SK-N-MC (cell line): Measurements from ENCODE around the gene INPP1.

ENCODE experiments used
- EZH2 ChIP-seq: fragments of 200-600 bp; sonication (generic); IDR thresholded peaks from one replicate; pipeline ENCODE4 v1.6.1; 2017; ENCODE audit warnings: antibody characterized with exemption
- POLR2AphosphoS5 ChIP-seq: IDR thresholded peaks from 2 replicates; pipeline ENCODE4 v1.6.1; 2012; ENCODE audit warnings: mild to moderate bottlenecking, low read depth, low read length, borderline replicate concordance

DNA sequence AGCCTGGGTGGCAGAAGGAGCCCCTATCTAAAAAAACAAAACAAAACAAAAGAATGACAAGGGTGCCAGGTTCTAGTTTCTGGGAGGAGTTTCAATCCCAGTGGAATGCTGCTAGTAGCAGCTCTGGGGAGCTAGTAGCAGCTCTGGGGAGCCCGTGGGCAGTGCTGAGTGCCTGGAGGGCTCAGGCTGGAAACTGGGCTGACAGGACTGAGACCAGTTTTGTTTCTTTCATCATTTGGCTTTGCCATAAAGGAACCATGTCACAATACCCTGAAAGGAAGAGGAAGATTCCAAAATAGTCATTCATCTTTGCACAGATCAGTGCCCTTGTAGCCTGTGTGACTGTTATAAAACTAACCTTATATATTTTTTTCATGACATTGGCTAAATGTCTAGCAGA is 75.3 kb downstream of the INPP1 start:
- TF ChIP-seq EZH2: no peak
- no peak for TF ChIP-seq POLR2AphosphoS5
